NCI-H460 (cell line): ENCODE results near the gene KBTBD2. TPM values are rescaled to one million over a fixed set of nuclear protein-coding genes. Genes with fewer than 3 reads are reported as not detected.
"Not testable (repeated sequence)": the region's sequence is repeated elsewhere in the genome, so short reads cannot be mapped to it uniquely, and the experiment has no call there.

Experiments
- DNase-seq: peaks from one replicate; pipeline ENCODE4 v3.0.0-alpha.2; 2016; ENCODE audit warnings: low read depth; ENCODE audit errors: extremely low read depth
- total RNA-seq: library from RNA; depleted of rRNA; stranded (reverse); fragments of >200 nt; shearing (Covaris generic); gene quantifications from 2 replicates; pipeline ENCODE4 v1.2.3, GENCODE V29; 2014

The KBTBD2 gene
- total RNA-seq, 1 experiment from 2014 or later: 49.8 TPM

DNA sequence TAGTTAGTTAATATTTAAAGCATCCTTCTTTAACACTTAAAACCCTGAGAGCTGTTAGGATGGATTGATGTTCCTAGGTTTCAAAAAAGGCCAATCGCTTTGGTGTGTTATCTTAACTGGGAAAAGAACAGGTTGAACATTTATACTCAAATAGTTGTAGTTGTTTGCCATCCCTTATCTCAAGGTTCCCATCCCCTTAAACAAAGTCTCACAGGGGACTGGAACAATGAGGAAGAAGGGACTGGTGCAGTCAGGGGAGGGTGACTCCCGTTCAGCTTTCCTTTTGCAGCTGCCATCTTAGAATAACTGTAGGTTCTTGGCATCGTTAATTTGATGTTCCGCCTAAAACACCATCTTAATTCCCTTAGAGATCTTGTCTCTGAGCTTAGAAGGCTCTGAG is 2.6 kb upstream of the KBTBD2 start:
- DNase-seq: no peak

DNA sequence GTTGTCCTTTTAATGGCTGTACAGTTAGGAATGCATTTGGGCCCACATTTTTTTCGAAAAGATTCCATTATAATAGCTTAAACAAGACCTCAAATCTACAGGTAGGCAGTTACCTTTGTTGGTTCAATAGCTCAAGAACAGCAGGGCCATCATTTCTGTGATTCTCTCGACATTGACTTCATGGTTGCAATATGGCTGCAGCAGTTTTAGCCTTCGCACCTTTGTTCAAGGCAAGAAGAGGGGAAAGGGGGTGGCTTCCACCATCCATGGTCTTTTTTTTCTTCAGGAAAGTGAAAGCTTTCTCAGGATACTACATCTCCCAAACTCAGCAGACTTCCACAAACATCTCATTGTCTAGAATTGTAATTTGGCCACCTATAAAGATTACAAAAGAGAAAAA is 2.2 kb upstream of the KBTBD2 start:
- DNase-seq: no peak

- no peak for DNase-seq
Observed at GRCh38 chr7:32893207-32893524, 1.6 kb upstream of the KBTBD2 start.

DNA sequence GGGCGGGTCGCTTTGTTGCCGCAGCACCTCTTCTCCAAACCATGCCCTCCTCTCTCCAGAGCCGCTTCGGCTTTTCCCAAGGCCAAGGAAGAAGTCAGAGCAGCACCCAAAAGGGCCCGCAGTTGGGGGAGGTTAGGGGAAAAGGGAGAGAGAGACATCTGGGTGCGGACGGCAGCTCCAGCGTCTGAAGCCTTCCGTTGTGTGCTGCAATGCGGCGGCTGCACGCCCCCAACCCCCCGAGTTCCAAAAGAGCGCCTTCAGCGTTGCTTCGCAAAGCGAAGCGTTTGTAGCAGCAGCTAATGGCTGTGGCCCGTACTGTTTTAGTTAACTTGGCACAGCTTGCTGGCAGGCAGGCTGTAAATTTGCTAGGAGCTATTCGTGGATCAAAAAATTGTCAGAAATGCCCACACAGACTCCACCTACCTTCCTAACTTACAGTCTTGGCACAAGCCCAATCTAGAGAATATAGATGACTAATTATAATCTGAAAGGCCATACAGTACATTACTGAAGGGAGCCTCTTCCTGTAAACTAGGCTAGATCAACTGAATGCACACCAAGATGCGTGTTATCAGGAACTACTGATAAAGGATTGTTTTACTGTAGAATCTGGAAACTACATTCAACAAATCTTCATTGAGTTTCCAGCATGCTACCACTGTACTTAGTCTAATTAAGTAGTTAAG is 1.1 kb upstream of the KBTBD2 start:
- peak; percentile 48 for DNase-seq

- DNase-seq: peak; percentile 97
Observed at GRCh38 chr7:32891800-32892520, 400 bp upstream of the KBTBD2 start.

GRCh38 chr7:32890793-32891042 is 842 bp downstream of the KBTBD2 start:
- DNase-seq: no peak

DNA sequence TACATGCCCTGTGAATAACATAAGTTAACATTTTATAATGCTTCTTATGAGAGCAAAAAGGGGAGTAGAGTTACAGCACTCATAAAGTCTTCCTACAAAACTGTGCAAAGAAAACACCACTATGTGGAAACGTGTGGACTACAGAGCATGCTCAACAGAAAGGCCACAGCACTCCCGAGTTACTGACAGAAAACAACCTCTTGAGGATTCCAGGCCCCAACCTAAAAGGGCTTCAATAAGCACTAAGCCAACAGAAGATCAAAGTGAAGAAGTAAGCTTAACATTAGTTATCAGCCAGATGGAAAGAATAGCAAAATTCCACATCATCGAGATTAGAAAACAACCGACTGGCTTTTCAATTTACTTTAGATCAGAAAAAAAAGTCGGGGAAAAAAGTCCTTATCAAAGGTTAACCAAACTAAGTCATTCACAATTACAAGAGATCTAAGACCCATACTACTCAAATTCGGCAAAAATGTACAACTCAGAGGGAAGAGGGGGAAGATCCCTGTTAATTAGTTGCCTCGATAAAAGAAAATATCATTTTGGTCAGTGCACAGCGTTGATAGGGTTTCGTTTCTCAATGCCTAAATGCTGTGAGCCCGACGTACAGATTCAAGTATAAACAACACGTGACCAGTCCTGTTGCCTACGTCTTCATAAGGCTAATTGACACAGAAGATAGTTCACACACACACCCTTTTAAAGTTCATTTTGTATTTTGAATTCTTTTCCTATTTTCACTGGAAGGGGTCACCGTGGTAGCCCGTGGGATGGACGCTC is 1.4 kb downstream of the KBTBD2 start:
- DNase-seq: peak; percentile 40

- no peak for DNase-seq
Observed at GRCh38 chr7:32888505-32888904, 3.1 kb downstream of the KBTBD2 start.

DNA sequence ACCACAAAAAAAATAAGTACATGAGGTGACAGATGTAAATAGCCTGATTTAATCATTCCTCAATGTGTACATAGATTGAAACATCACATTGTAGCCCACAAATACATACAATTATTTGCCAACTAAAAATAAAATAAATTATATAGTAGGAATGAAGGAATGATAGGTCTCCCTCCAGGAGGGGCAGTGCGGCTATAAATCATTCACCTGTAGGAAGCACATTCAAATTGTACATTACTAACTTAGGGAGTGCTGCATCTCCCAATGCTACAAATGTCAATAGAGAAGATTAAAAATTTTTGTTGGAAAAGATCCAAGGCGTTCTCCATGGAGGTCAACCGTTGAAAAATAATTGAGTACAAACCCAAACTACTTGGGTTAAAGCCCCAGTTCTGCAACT is 4.2 kb downstream of the KBTBD2 start:
- no peak for DNase-seq

- DNase-seq: no peak
Observed at GRCh38 chr7:32881074-32881982, 10.2 kb downstream of the KBTBD2 start.

DNA sequence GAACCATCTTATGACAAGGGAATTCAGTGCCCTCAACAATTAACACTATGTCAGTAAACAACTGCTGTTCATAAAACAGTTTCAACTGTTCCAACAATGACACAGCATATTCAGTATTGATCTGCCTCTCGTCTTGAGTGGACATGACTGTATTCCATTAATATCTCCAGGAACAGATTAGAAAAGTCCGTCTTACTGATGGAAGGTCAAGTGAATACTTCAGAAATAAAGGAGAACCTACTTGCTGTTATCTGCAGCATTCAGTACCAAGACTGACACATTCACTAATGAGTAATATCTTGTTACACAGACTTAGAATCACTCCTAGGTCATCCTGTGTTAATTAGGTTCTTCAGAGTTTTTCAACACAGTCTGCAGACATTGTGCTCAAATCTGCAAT is 12.1 kb downstream of the KBTBD2 start:
- peak; percentile 54 for DNase-seq

- DNase-seq: not testable (repeated sequence)
Observed at GRCh38 chr7:32878023-32878422, 13.5 kb downstream of the KBTBD2 start.

- DNase-seq: no peak
Observed at GRCh38 chr7:32872421-32872820, 19.1 kb downstream of the KBTBD2 start.

- no peak for DNase-seq
Observed at GRCh38 chr7:32871624-32872371, 19.8 kb downstream of the KBTBD2 start.

DNA sequence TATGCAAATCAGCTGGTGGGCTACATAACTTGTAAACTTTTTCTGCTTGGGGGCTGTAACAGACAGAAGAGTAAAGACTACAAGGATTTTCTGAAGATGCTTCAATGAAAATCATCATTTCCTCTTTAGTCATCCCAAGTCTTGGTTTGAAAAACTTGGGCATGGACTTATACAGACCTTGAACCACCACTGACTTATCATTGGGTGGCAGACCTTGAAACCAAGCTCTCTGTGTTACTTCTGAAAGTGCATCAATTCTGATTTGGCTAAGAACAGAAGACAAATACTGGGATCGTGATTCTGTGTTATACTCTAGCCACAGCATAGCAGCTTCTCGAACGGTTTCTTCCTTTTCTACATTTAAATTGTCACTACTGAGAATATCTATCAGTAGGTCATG is 21.3 kb downstream of the KBTBD2 start:
- DNase-seq: no peak

- no peak for DNase-seq
Observed at GRCh38 chr7:32869716-32870115, 21.8 kb downstream of the KBTBD2 start.

DNA sequence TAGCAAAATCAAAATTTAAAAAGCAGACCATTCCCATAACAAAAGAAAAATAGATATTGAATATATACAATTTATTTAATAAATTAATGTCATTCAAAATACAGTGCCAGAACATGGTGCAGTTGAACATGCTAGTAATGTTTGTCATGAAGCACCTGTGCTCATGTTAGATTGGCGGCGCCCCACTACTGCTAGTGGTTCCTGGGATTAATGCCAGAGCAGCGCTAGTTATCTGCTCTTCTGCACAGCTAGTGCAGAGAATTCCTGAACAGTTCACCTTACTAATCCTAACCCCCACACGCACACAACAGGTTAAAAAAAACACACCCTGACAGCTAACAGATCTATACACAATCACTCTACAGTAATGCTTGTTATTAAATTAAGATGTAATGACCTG is 23.4 kb downstream of the KBTBD2 start:
- DNase-seq: no peak

DNA sequence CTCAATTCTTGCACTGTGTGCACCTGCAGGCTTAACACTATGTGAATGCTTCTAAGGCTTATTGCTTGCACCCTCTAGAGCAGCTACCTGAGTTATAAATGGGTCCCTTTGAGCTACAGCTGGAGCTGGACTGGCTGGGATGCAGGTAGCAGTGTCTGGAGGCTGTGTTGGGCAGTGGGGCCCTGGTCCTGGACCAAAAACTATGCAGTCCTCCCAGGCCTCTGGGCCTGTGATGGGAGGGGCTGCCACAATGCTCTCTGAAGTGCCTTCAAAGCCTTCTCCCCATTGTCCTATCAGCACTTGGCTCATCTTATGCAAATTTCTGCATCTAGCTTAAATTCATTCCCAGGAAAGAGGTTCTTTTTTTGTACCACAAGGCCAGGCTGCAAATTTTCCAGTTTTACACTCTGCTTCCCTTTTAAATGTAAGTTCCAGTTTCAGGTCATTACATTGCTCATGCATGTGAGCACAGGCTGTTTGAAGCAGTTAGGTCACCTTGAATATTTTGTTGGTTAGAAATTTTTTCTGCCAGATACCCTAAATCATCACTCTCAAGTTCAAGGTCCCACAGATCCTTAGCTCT is 26.0 kb downstream of the KBTBD2 start:
- DNase-seq: no peak

GRCh38 chr7:32863872-32864271 is 27.7 kb downstream of the KBTBD2 start:
- not testable (repeated sequence) for DNase-seq

DNA sequence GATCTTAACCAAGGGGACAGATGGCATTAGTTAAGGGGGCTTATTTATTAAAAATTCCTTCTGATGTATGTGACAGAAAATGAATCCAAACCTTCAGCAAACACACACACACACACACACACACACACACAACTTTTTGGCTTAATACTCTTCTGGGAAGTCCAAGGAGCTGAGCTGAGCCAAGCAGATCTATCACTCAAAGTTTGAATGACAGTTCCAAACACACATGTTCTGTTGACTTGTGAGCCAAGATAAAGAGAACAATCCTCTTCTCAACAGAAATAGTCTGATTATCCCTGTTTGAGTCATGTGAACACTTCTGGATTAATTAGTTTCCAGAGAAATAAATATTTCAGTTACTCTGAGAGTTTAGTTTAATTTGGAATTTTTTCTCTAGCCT is 31.5 kb downstream of the KBTBD2 start:
- no peak for DNase-seq
